ENCODE measurements around the gene TNNI3.

Gene TNNI3

DNA sequence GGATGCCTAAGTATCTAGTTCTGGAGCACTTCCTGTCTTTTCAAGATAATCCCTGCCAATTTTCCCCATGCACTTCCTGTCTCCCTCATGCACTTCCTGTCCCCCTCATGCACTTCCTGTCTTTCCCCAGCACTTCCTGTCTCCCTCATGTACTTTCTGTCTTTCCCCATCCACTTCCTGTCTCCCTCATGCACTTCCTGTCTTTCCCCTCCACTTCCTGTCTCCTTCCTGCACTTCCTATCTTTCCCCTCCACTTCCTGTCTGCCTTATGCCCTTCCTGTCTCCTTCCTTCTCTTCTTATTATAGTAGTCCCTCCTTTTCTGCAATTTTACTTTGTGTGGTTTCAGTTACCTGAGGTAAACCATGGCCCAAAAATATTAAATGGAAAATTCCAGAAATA lies 5.5 kb downstream of the TNNI3 start:
- peak; percentile 61 for DNase-seq (ENCODE audit: low read depth, low spot score)
- H3K4me3 ChIP-seq (ENCODE audit: low read length), result no peak overlapping the region

GRCh38 chr19:55149078-55150003 lies 8.2 kb downstream of the TNNI3 start, which contains the start of gene TNNT1:
TNNT1 (minus strand) TSS chr19:55149206; CDS start chr19:55147157, 2,049 bp downstream.
- no peak within 1 kb of the TSS for H3K4me3 ChIP-seq (ENCODE audit: low read length)
- DNase-seq (ENCODE audit: low read depth, low spot score), result no peak

GRCh38 chr19:55147545-55148251 lies 9.8 kb downstream of the TNNI3 start:
- no peak overlapping the region for H3K4me3 ChIP-seq (ENCODE audit: low read length)
- DNase-seq (ENCODE audit: low read depth, low spot score), result no peak

GRCh38 chr19:55146705-55147273 lies 10.7 kb downstream of the TNNI3 start:
- no peak for DNase-seq (ENCODE audit: low read depth, low spot score)
- H3K4me3 ChIP-seq (ENCODE audit: low read length), result peak overlapping the region; percentile 44

DNA sequence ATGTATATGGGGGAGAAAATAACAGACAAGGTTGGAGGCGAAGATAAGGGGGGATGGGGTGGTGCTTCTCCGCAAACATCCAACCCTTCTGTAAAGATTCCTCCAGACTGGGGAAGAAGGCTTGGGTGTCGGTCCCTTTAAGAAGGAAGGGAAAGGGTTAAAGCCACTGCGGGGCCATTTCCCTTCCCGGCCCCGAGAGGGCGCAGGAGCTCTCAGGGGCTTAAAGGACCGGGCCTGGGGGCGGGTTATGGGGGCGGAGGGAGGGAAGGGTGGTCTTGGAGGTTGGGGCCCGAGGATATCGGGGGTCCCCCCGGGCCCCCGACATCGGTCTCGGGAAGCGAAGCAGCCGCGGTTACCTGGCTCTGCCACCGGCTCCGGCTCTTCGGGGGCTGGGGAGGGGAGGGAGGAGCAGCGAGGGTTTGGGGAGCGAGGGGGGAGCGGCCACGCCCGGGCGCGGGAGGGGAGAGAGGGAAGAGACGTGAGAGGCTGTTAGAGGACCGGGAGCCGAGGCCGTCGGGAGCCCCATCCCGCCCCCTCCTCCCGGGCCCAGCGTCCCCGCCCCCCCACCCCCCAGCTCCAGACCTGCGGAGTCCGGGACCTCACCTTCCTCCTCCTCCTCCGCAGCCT lies 11.3 kb downstream of the TNNI3 start:
- H3K4me3 ChIP-seq (ENCODE audit: low read length), result peak overlapping the region; percentile 44
- DNase-seq (ENCODE audit: low read depth, low spot score), result peak; percentile 62

DNA sequence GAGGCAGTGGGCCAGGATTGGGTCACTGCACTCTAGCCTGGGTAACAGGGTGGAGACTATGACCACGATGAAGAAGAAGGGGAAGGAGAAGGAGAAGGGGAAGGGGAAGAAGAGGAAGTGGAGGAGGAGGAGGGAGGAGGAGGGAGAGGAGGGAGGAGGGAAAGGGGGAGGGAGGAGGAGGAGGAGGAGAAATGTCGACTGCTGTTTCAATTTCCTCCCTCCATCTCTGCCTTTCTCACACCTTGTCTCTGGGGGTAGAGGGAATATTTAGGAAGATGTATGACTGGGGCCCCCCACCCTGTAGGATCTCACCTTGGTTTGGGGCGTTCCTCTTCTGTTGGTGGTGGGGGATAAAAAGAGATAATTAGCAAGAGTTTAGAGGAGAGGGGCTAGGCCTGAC lies 12.3 kb downstream of the TNNI3 start:
- H3K4me3 ChIP-seq (ENCODE audit: low read length), result no peak overlapping the region
- DNase-seq (ENCODE audit: low read depth, low spot score), result no peak

DNA sequence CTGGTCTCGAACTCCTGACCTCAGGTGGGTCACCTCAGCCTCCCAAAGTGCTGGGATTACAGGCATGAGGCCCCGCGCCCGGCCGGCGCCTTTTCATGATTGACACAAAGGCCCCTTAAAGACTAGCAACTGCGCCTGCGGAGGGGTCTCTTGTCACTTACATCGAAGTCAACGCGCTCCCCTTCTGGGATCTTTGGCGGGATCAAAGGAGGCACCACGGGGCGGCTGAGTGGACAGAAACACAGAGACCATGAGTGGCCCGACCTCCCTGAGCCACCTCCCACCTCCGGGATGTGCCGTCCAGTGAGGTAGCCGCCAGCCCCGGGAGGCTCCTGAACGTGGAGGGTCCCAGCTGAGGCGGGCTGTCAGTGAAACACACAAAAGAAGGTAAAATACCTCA lies 15.8 kb downstream of the TNNI3 start:
- no peak for DNase-seq (ENCODE audit: low read depth, low spot score)
- no peak overlapping the region for H3K4me3 ChIP-seq (ENCODE audit: low read length)

- H3K4me3 ChIP-seq (ENCODE audit: low read length), result no peak overlapping the region
- DNase-seq (ENCODE audit: low read depth, low spot score), result no peak
These were observed 19.6 kb downstream of the TNNI3 start for GRCh38 chr19:55137915-55138314.

DNA sequence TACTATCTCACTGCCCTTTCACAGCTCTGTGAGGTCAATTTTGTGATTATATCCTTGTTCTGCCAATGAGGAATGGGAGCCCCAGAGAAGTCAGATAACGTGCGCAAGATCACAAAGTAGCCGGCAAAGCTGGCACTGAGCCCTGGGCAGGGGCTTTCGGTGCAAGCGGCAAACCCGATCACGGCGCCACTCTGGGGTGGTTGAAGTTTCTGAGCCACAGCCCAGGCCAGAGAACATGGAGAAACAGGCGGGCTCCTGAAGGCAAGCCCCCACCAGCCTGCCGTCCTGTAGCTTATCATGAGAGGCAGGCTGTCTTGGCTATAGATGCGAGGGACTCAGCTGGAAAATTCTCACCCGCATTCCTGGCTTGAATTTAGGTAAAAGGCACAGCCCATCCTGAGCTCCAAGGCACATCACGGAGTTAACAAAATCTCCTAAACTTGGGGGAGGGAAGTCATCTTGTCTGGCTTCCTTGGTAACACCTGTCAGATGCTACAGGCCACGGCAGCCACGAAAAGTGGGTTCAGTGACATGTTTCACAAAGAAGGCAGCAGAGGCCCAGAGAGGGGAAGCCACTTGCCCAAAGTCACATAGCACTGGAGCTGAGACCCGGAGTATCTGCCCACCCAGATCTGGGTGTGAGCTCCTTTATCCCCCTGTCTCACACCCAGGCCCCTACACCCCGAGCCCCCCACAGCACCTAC lies 21.0 kb downstream of the TNNI3 start:
- DNase-seq (ENCODE audit: low read depth, low spot score), result no peak
- H3K4me3 ChIP-seq (ENCODE audit: low read length), result no peak overlapping the region

DNA sequence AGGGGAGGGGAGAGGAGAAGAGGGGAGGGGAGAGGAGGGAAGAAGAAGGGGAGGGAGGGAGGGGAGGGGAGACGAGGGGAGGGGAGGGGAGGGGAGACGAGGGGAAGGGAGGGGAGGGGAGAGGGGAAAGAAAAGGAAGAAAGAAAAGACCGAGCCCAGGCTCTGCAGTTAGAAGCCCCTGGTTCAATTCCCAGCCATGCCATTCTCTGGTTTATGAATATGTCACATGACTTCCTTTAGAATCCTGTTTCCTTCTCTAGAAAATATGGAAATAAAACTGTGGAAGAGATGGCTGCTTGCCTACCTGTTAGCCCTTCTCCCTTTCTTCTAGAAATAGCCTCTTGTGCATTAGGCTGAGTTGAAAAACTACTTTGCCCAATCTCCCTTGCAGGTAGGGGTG lies 22.8 kb downstream of the TNNI3 start:
- H3K4me3 ChIP-seq (ENCODE audit: low read length), result no peak overlapping the region; the same call in 1 of the 2 replicates
- no peak for DNase-seq (ENCODE audit: low read depth, low spot score)

- H3K4me3 ChIP-seq (ENCODE audit: low read length), result no peak overlapping the region
These were observed 23.7 kb downstream of the TNNI3 start for GRCh38 chr19:55133639-55134444.

DNA sequence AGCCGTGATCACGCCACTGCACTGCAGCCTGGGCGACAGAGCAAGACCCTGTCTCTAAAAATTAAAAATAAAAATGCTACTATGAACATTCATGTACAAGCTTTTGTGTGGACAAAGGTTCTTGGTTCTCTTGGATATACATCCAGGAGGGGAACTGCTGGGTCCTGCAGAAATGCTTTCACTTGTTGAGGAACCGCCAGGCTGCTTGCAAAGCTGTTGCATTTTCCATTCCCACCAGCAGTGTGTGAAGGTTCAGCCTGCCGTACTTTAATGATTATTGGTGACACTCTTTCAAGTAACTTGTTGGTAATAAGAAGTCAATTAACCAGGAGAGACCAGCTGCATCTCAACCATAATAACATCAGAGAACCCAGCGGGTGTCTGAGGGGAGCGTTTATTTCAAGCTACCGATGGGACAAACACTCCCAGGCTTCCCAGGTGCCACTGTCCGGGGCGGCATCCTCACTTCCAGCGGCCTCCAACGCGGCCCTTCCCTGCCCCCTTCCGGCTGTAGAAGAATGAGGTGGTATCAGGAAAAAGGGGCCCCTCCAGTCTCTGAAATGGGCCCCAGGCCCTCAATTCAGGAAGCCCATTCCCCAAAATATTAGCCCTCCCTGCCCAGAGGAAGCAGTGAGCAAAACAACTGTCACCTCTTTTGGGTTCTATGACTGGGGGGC lies 24.9 kb downstream of the TNNI3 start:
- DNase-seq (ENCODE audit: low read depth, low spot score), result no peak
- H3K4me3 ChIP-seq (ENCODE audit: low read length), result no peak overlapping the region

More at GRCh38 chr19:55133639-55134444, 23.7 kb downstream of the TNNI3 start:
- DNase-seq (ENCODE audit: low read depth, low spot score), result no peak

DNA sequence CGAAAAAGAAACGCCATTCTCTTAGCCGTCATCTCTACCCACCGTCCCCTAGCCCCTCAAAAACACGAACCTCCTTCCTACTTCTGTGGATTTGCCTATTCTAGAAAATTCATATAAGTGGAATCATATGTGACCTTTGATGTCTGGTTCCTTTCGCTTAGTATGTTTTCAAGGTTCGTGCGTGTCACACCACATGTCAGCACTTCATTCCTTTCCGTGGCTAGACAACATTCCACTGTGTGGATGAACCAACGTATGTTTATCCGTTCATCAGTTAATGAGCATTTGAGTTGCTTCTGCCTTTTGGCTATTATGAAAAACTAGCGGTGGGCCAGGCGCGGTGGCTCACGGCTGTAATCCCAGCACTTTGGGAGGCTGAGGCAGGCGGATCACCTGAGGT lies 26.1 kb downstream of the TNNI3 start:
- no peak for DNase-seq (ENCODE audit: low read depth, low spot score)
- no peak overlapping the region for H3K4me3 ChIP-seq (ENCODE audit: low read length)

DNA sequence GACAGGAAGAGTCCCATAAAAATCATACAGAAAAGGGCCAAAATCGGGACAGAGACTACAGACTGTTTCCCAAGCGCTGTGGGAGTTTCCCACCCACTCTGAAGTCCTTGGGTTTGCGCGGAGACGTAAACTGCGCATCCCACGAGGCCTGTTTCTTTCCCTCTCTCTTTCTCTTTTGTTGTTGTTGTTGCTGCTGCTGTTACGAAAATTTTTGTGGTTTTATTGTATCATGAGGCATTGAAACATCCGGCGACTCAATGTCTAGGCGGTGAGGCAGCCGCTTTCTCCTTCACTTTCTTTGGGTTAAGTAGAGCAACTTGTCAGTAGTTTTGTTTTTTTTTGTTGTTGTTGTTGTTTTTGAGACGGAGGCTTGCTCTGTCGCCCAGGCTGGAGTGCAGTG lies 38.5 kb downstream of the TNNI3 start:
- no peak overlapping the region for H3K4me3 ChIP-seq (ENCODE audit: low read length)
- DNase-seq (ENCODE audit: low read depth, low spot score), result no peak

- H3K4me3 ChIP-seq (ENCODE audit: low read length), result peak overlapping the region; percentile 85
- no peak for DNase-seq (ENCODE audit: low read depth, low spot score)
These were observed 39.0 kb downstream of the TNNI3 start for GRCh38 chr19:55118401-55118991.

GRCh38 chr19:55117663-55118391 lies 39.7 kb downstream of the TNNI3 start:
- DNase-seq (ENCODE audit: low read depth, low spot score), result peak; percentile 96
- H3K4me3 ChIP-seq (ENCODE audit: low read length), result peak overlapping the region; percentile 85
